ENCODE results near the gene CDH4. TPM values are rescaled to one million over a fixed set of nuclear protein-coding genes. Genes with fewer than 3 reads are reported as not detected.

CDH4 gene
- total and polyA plus RNA-seq, 8 donors: under 0.01 to 2.2 (median 0.11) TPM; not detected in 2

DNA sequence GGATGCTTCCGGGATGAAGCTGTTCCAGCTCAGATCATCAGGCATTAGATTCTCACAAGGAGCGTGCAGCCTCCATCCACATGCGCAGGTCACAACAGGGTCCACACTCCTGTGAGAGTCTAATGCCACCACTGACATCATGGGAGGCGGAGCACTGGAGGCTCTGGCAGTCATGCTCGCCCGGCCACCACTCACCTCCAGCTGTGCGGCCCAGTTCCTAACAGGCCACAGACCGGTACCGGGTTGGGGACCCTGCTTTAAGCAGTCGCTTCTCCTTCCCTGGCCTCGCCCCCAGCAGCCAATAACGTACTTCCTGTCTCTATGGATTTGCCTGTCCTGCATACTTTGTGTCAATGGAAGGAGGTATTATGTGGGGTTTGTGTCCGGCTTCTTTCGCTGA is 576.8 kb downstream of the CDH4 start:
- intact Hi-C loops (cut with DNase I; ENCODE audit: low total_unique reads): no loop called here
- WGBS, 5 donors: 82 to 92% (median 83%) methylated on average over 13 to 14 of the region's 14 CpGs
- H3K36me3 ChIP-seq: no peaks in the 10 kb centered on the region
- H3K4me1 ChIP-seq: no peaks in the 10 kb centered on the region
- no peak overlapping the region for H3K4me3 ChIP-seq
- DNase-seq: no peak
- TF ChIP-seq POLR2A (IDR thresholded peaks at IDR 0.05): no peak
- no peak for TF ChIP-seq POLR2AphosphoS5 (IDR thresholded peaks at IDR 0.05)
- TF ChIP-seq EP300 (IDR thresholded peaks at IDR 0.05): no peak
- no peak for TF ChIP-seq CTCF (IDR thresholded peaks at IDR 0.05)
- H3K9me3 ChIP-seq: peaks cover 0 to 3% (median 0%) of the 10 kb centered on the region in 4 donors
- no peak overlapping the region for H3K27ac ChIP-seq
- peaks cover 0 to 44% (median 9%) of the 10 kb centered on the region in 3 donors for H3K27me3 ChIP-seq

DNA sequence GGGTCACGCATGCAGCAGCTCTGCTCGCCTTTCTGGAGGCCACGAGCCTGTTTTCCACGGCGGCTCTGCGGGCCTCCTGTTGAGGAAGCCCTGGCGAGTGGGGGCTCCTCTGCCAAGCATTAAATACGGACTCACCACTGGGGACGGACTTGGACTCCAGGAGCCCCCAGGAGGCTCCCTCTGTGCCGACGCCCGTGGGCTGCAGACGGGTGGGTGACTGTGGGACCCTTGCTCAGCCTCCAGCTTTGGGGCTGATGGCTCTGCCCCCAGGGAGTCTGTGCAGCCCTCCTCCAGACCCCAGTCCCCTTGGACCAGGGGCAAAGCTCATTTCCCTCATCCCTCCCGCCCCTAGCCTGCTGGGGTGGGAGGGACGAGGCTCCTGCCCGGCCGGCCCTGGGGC is 577.5 kb downstream of the CDH4 start:
- no peak overlapping the region for H3K27ac ChIP-seq
- TF ChIP-seq POLR2A (IDR thresholded peaks at IDR 0.05) (no peak), POLR2AphosphoS5 (IDR thresholded peaks at IDR 0.05) (no peak), EP300 (IDR thresholded peaks at IDR 0.05) (no peak), CTCF (IDR thresholded peaks at IDR 0.05) (no peak)
- no peak for DNase-seq
- no peak overlapping the region for H3K4me3 ChIP-seq
- H3K36me3 ChIP-seq: no peaks in the 10 kb centered on the region
- H3K27me3 ChIP-seq: peaks cover 0 to 50% (median 9%) of the 10 kb centered on the region in 3 donors
- H3K9me3 ChIP-seq: peaks cover 0 to 3% (median 0%) of the 10 kb centered on the region in 4 donors
- intact Hi-C loops (cut with DNase I; ENCODE audit: low total_unique reads): no loop called here
- no peaks in the 10 kb centered on the region for H3K4me1 ChIP-seq
- 75 to 81% (median 80%) methylated on average over 9 to 17 of the region's 17 CpGs for WGBS, 5 donors

GRCh38 chr20:61830241-61830930 is 578.3 kb downstream of the CDH4 start:
- DNase-seq: no peak
- H3K4me1 ChIP-seq: no peaks in the 10 kb centered on the region
- WGBS, 5 donors: 80 to 90% (median 87%) methylated on average over 25 to 30 of the region's 30 CpGs
- H3K36me3 ChIP-seq: no peaks in the 10 kb centered on the region
- H3K27me3 ChIP-seq: peaks cover 0 to 50% (median 9%) of the 10 kb centered on the region in 3 donors
- no peak for TF ChIP-seq CTCF (IDR thresholded peaks at IDR 0.05)
- no peak for TF ChIP-seq POLR2AphosphoS5 (IDR thresholded peaks at IDR 0.05)
- no peak for TF ChIP-seq EP300 (IDR thresholded peaks at IDR 0.05)
- no peak for TF ChIP-seq POLR2A (IDR thresholded peaks at IDR 0.05)
- no peak overlapping the region for H3K27ac ChIP-seq
- intact Hi-C loops (cut with DNase I; ENCODE audit: low total_unique reads): no loop called here
- H3K9me3 ChIP-seq: peaks cover 0 to 3% (median 0%) of the 10 kb centered on the region in 4 donors
- no peak overlapping the region for H3K4me3 ChIP-seq

- no peak overlapping the region for H3K4me3 ChIP-seq
- 59 to 69% (median 62%) methylated on average over 8 of the region's 8 CpGs for WGBS, 5 donors
- no peaks in the 10 kb centered on the region for H3K4me1 ChIP-seq
Measured at GRCh38 chr20:61830991-61831390, 578.9 kb downstream of the CDH4 start.

More at GRCh38 chr20:61830991-61831390, 578.9 kb downstream of the CDH4 start:
- H3K36me3 ChIP-seq: no peaks in the 10 kb centered on the region
- no peak overlapping the region for H3K27ac ChIP-seq
- intact Hi-C loops (cut with DNase I; ENCODE audit: low total_unique reads): no loop called here
- H3K9me3 ChIP-seq: peaks cover 0 to 3% (median 0%) of the 10 kb centered on the region in 4 donors
- peaks cover 0 to 50% (median 9%) of the 10 kb centered on the region in 3 donors for H3K27me3 ChIP-seq
- TF ChIP-seq CTCF (IDR thresholded peaks at IDR 0.05) (no peak), POLR2A (IDR thresholded peaks at IDR 0.05) (no peak), POLR2AphosphoS5 (IDR thresholded peaks at IDR 0.05) (no peak), EP300 (IDR thresholded peaks at IDR 0.05) (no peak)
- no peak for DNase-seq
